ENCODE results near the gene CD8B2.
"Not testable (repeated sequence)": the region's sequence is repeated elsewhere in the genome, so short reads cannot be mapped to it uniquely, and the experiment has no call there.

DNA sequence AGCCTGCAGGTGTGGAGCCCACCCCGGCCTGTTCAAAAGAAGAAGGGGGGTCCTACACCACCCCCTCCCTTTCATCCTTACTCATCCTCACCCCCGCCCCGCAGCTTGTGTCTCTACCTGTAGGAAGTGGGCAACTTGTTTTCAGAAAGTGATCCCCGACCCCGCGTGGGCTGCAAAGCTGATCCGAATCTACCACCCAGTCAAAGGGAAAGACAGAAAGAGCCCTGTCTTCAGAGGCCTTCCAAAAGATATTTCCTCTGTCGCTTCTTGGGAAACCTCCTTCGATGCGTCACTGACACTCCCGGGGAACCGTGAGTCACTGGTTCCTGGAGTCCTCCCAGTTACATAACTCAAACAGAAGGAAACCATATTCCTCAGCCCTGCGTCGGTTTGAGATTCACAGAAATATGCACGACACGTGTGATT is 24.3 kb downstream of the CD8B2 start:
- TF ChIP-seq CTCF (conservative IDR thresholded peaks at IDR 0.05; ENCODE audit: low read length); EZH2phosphoT487 (IDR thresholded peaks at IDR 0.05; ENCODE audit: borderline replicate concordance, low read depth, low read length): not testable (repeated sequence)
